HL-60/S4 treated with phorbol 12-myristate 13-acetate at 8.2 ng/mL for 4 days and 3 days (cell line): ENCODE data around the gene MYD88.

Experiments
- in situ Hi-C: fragments of 300-500 bp; cut with MboI; formaldehyde crosslinking; loops from 2 replicates; pipeline ENCODE4 v1.15.0; 2022; ENCODE audit warnings: low sequenced_read_pairs

MYD88 gene

GRCh38 chr3:38111696-38112377 is 26.6 kb upstream of the MYD88 start:
- in situ Hi-C loops = no loop called here

- in situ Hi-C loops = no loop called here
Measured at GRCh38 chr3:38112378-38112761, 26.1 kb upstream of the MYD88 start.

GRCh38 chr3:38114052-38114874 is 24.2 kb upstream of the MYD88 start:
- in situ Hi-C loops = no loop called here

GRCh38 chr3:38114875-38115644 is 23.4 kb upstream of the MYD88 start:
- in situ Hi-C loops = no loop called here

GRCh38 chr3:38115645-38116427 is 22.6 kb upstream of the MYD88 start:
- in situ Hi-C loops = no loop called here

GRCh38 chr3:38116471-38117162 is 21.8 kb upstream of the MYD88 start:
- in situ Hi-C loops = no loop called here

- in situ Hi-C loops = no loop called here
Measured at GRCh38 chr3:38117163-38117716, 21.2 kb upstream of the MYD88 start.

- in situ Hi-C loops = no loop called here
Measured at GRCh38 chr3:38117748-38118420, 20.6 kb upstream of the MYD88 start.

GRCh38 chr3:38118421-38119247 is 19.8 kb upstream of the MYD88 start:
- in situ Hi-C loops = no loop called here

- in situ Hi-C loops = no loop called here
Measured at GRCh38 chr3:38119248-38119544, 19.3 kb upstream of the MYD88 start.

- in situ Hi-C loops = no loop called here
Measured at GRCh38 chr3:38119821-38120692, 18.4 kb upstream of the MYD88 start.

GRCh38 chr3:38120693-38121450 is 17.6 kb upstream of the MYD88 start:
- in situ Hi-C loops = no loop called here

GRCh38 chr3:38121451-38121831 is 17.0 kb upstream of the MYD88 start:
- in situ Hi-C loops = no loop called here

GRCh38 chr3:38121832-38122461 is 16.5 kb upstream of the MYD88 start:
- in situ Hi-C loops = no loop called here

GRCh38 chr3:38122712-38123290 is 15.7 kb upstream of the MYD88 start:
- in situ Hi-C loops = no loop called here
